Activated T-helper 1 cell treated with anti-CD3 and anti-CD28 coated beads, Interleukin-2, amount 50 U/mL, for 16 hours (primary cell): ENCODE results near the gene KRT74.
A peak's percentile ranks its signal among the peaks of the same experiment; 100 is the strongest.
"Not testable (repeated sequence)": the region's sequence is repeated elsewhere in the genome, so short reads cannot be mapped to it uniquely, and the experiment has no call there.

Experiments
- DNase-seq, 2 donors: peaks; one replicate each; pipeline ENCODE4 v3.0.0-alpha.2; 2020; ENCODE audit warnings: low read depth in 1 of 2, low spot score in 1 of 2

Gene KRT74

GRCh38 chr12:52603314-52603713 lies 29.7 kb upstream of the KRT74 start:
- no peak for DNase-seq

- DNase-seq = no peak
These were observed 28.9 kb upstream of the KRT74 start for GRCh38 chr12:52602552-52602951.

GRCh38 chr12:52601671-52602070 lies 28.0 kb upstream of the KRT74 start:
- DNase-seq = no peak

- no peak for DNase-seq
These were observed 27.4 kb upstream of the KRT74 start, which contains the start of gene KRT72 for GRCh38 chr12:52600941-52601481. TSS of gene KRT72 (minus strand) at chr12:52601463. CDS start at chr12:52601452, 11 bp downstream.

GRCh38 chr12:52600475-52600874 lies 26.8 kb upstream of the KRT74 start:
- no peak for DNase-seq

GRCh38 chr12:52600071-52600470 lies 26.4 kb upstream of the KRT74 start:
- DNase-seq = no peak

GRCh38 chr12:52598966-52599365 lies 25.3 kb upstream of the KRT74 start:
- DNase-seq = no peak

- DNase-seq = not testable (repeated sequence)
These were observed 20.6 kb upstream of the KRT74 start for GRCh38 chr12:52594237-52594636.

GRCh38 chr12:52591521-52591920 lies 17.9 kb upstream of the KRT74 start:
- DNase-seq = no peak

- DNase-seq = no peak
These were observed 16.4 kb upstream of the KRT74 start for GRCh38 chr12:52590021-52590420.

GRCh38 chr12:52587563-52587962 lies 13.9 kb upstream of the KRT74 start:
- no peak for DNase-seq

GRCh38 chr12:52585946-52586345 lies 12.3 kb upstream of the KRT74 start:
- DNase-seq = peak; percentile 8 to 16

GRCh38 chr12:52585066-52585465 lies 11.4 kb upstream of the KRT74 start:
- no peak for DNase-seq

GRCh38 chr12:52584156-52584682 lies 10.6 kb upstream of the KRT74 start:
- no peak for DNase-seq

- DNase-seq = peak; percentile 21 to 25
These were observed 9.4 kb upstream of the KRT74 start for GRCh38 chr12:52582971-52583456.

- DNase-seq = no peak
These were observed 8.8 kb upstream of the KRT74 start for GRCh38 chr12:52582486-52582885.

- no peak for DNase-seq
These were observed 7.8 kb upstream of the KRT74 start for GRCh38 chr12:52581481-52581880.

- no peak for DNase-seq
These were observed 7.4 kb upstream of the KRT74 start for GRCh38 chr12:52581066-52581465.

GRCh38 chr12:52580496-52580895 lies 6.9 kb upstream of the KRT74 start:
- DNase-seq = no peak

GRCh38 chr12:52579468-52580465 lies 6.1 kb upstream of the KRT74 start:
- no peak for DNase-seq

- no peak for DNase-seq
These were observed 4.8 kb upstream of the KRT74 start for GRCh38 chr12:52578469-52578868.

- no peak for DNase-seq
These were observed 3.7 kb upstream of the KRT74 start for GRCh38 chr12:52577316-52577715.
